Caco-2 (cell line): Measurements from ENCODE around the gene TEX22. TPM values are rescaled to one million over a fixed set of nuclear protein-coding genes. Genes with fewer than 3 reads are reported as not detected.
"Not testable (repeated sequence)": the region's sequence is repeated elsewhere in the genome, so short reads cannot be mapped to it uniquely, and the experiment has no call there.

ENCODE experiments used
- BruUV-seq: library from RNA; stranded (reverse); fragments of 400-500 nt; replicated peaks from 2 replicates; lab custom pipeline; 2021; lab: Mats Ljungman, UMichigan
- CTCF ChIA-PET: fragments of 300-600 bp; sonication (Branson Sonifier 250); formaldehyde crosslinking; loops from one replicate; lab custom pipeline; 2022; ENCODE audit warnings: antibody characterized with exemption; lab: Charles Lee
- POLR2A ChIA-PET: fragments of 300-600 bp; sonication (Branson Sonifier 250); formaldehyde crosslinking; loops from one replicate; lab custom pipeline; 2022; ENCODE audit warnings: antibody characterized with exemption; lab: Charles Lee
- DNase-seq, 2 experiments: peaks; one replicate each; pipeline versions ENCODE4 v3.0.0 to v3.0.0-alpha.2; 2020 to 2022
- H3K27me3 ChIP-seq: replicated peaks from 2 replicates; pipeline ENCODE4 v1.6.0; 2011; ENCODE audit warnings: low read length; ENCODE audit not compliant: control insufficient read depth, insufficient read depth
- H3K36me3 ChIP-seq: 2 replicates; pipeline ENCODE4 v1.5.1; 2011; ENCODE audit warnings: low read length; ENCODE audit not compliant: control insufficient read depth, insufficient read depth
- H3K4me1 ChIP-seq: fragments of 250-450 bp; sonication (Bioruptor Pico); 2 replicates; pipeline ENCODE4 v1.5.1; 2020; ENCODE audit warnings: mild to moderate bottlenecking
- H3K4me3 ChIP-seq: 2 replicates; pipeline ENCODE4 v1.5.1; 2011; ENCODE audit warnings: low read depth, mild to moderate bottlenecking, control low read depth, low read length
- H3K9me3 ChIP-seq: fragments of 250-450 bp; sonication (Bioruptor Pico); 2 replicates; pipeline ENCODE4 v1.5.1; 2020; ENCODE audit warnings: mild to moderate bottlenecking, moderate library complexity
- H3K27ac Mint-ChIP-seq: one replicate; pipeline ENCODE4 v1.8.0; 2022; ENCODE audit warnings: mixed read lengths; ENCODE audit not compliant: unreplicated experiment
- H3K27me3 Mint-ChIP-seq: one replicate; pipeline ENCODE4 v1.8.0; 2022; ENCODE audit warnings: mixed read lengths; ENCODE audit not compliant: insufficient read depth, unreplicated experiment
- H3K36me3 Mint-ChIP-seq: one replicate; pipeline ENCODE4 v1.8.0; 2022; ENCODE audit warnings: mild to moderate bottlenecking, mixed read lengths; ENCODE audit not compliant: insufficient read depth, unreplicated experiment
- H3K4me1 Mint-ChIP-seq: one replicate; pipeline ENCODE4 v1.8.0; 2022; ENCODE audit warnings: low read depth, mixed read lengths; ENCODE audit not compliant: unreplicated experiment
- H3K4me3 Mint-ChIP-seq: one replicate; pipeline ENCODE4 v1.8.0; 2022; ENCODE audit warnings: mild to moderate bottlenecking, moderate library complexity, mixed read lengths; ENCODE audit not compliant: unreplicated experiment
- H3K9me3 Mint-ChIP-seq: one replicate; pipeline ENCODE4 v1.8.0; 2022; ENCODE audit warnings: mixed read lengths; ENCODE audit not compliant: unreplicated experiment
- CTCF ChIP-seq, 2 experiments: fragments of 200-600 bp in 1 of 2; IDR thresholded peaks; 1 replicate in 1 of 2; 2 replicates in 1 of 2; pipeline versions ENCODE4 v1.5.1 to v1.8.0; 2011 to 2022; ENCODE audit warnings: antibody characterized with exemption in 1 of 2, control low read depth in 1 of 2, inconsistent platforms in 1 of 2, low read depth in 1 of 2, low read length in 1 of 2, mild to moderate bottlenecking in 1 of 2, moderate library complexity in 1 of 2; ENCODE audit not compliant: insufficient read depth in 1 of 2, severe bottlenecking in 1 of 2, unreplicated experiment in 1 of 2
- intact Hi-C: fragments of 100-400 bp; cut with micrococcal nuclease; formaldehyde crosslinking; loops from one replicate; pipeline ENCODE4 v1.10.0; 2022; ENCODE audit not compliant: unreplicated experiment
- total RNA-seq: library from RNA; stranded (reverse); gene quantifications from 2 replicates; pipeline ENCODE4 v1.2.3, GENCODE V29; 2022

Gene TEX22
- total RNA-seq, 1 experiment from 2014 or later: 0.86 TPM

DNA sequence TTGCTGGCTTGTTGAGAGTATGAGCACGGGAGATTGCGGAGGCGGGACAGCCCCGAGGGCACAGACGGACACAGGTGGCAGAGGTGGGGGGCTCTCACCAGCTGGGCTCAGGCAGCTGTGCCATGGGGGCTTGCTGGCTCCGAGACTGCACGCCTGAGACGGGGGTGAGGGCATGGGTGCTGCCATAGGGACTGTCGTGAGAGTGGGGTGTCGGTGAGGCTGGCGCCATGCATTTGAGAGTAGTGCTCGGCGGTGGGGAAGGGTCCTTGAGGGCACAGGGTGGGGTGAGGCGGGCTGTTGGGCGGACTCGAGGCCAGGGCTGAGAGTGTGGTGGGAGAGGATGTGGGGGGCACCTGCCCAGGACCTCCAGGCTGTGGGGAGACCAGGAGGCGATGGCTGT lies 40.7 kb upstream of the TEX22 start:
- intact Hi-C loops: no loop called here
- no peaks in the 10 kb centered on the region for H3K27me3 ChIP-seq
- DNase-seq: no peak
- Mint-ChIP-seq H3K9me3 (no peaks in the 10 kb centered on the region), H3K4me3 (no peak overlapping the region), H3K36me3 (peaks cover 15% of the 10 kb centered on the region), H3K27ac (no peak overlapping the region), H3K27me3 (no peaks in the 10 kb centered on the region), H3K4me1 (no peaks in the 10 kb centered on the region)
- ChIA-PET POLR2A (no interaction called here), CTCF (no interaction called here)
- no peak overlapping the region for H3K4me3 ChIP-seq
- TF ChIP-seq CTCF (IDR thresholded peaks at IDR 0.05; ENCODE audit: insufficient read depth in 1 of 2, low read depth in 1 of 2, low read length in 1 of 2, severe bottlenecking in 1 of 2, unreplicated experiment in 1 of 2): no peak
- no peaks in the 10 kb centered on the region for H3K4me1 ChIP-seq
- no TSS peak for BruUV-seq
- no peaks in the 10 kb centered on the region for H3K36me3 ChIP-seq
- H3K9me3 ChIP-seq: no peaks in the 10 kb centered on the region

DNA sequence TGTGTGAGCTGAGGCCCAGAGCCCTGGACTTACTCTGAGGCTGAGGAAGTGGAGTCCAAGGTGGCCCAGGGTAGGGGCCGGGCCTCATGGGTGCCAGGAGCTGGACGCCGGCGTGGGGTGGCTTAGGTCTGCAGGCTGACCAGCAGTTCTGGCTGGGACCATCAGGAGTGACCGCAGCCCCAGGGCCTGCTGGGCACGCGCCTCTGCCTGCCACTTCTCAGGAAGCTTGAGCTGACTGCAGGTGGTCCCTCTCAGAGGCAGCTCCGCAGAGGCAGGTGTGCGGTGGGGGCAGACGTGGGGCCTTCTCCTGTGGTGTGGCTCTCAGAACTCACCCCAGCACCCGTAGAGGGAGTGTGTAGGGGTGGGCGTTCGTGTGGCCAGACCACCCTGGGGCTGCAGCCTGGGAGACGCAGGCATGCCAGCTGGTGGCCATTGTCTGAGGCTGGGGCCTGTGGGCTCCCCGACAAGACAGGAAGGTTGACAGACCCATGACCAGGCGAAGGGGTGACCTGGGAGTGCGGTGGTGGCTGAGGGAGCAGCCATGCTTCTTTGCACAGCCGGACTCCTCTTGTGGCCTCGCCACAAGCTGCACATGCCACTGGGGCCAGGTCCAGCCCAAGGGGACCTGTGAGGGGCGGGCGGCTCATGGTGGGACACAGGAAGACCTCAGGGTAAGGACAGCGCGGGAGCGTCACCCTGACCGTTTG lies 40.0 kb upstream of the TEX22 start:
- H3K9me3 ChIP-seq: no peaks in the 10 kb centered on the region
- Mint-ChIP-seq H3K36me3 (peaks cover 15% of the 10 kb centered on the region), H3K4me3 (no peak overlapping the region), H3K4me1 (no peaks in the 10 kb centered on the region), H3K27me3 (no peaks in the 10 kb centered on the region), H3K27ac (no peak overlapping the region), H3K9me3 (no peaks in the 10 kb centered on the region)
- no peak for DNase-seq
- no TSS peak for BruUV-seq
- ChIA-PET CTCF (no interaction called here), POLR2A (no interaction called here)
- H3K4me3 ChIP-seq: no peak overlapping the region
- intact Hi-C loops: no loop called here
- H3K27me3 ChIP-seq: no peaks in the 10 kb centered on the region
- no peak for TF ChIP-seq CTCF (IDR thresholded peaks at IDR 0.05; ENCODE audit: insufficient read depth in 1 of 2, low read depth in 1 of 2, low read length in 1 of 2, severe bottlenecking in 1 of 2, unreplicated experiment in 1 of 2)
- no peaks in the 10 kb centered on the region for H3K4me1 ChIP-seq
- H3K36me3 ChIP-seq: no peaks in the 10 kb centered on the region

- Mint-ChIP-seq H3K4me1 (no peaks in the 10 kb centered on the region), H3K4me3 (no peak overlapping the region), H3K27ac (no peak overlapping the region), H3K36me3 (peaks cover 22% of the 10 kb centered on the region), H3K27me3 (no peaks in the 10 kb centered on the region), H3K9me3 (no peaks in the 10 kb centered on the region)
- Histone ChIP-seq H3K27me3 (no peaks in the 10 kb centered on the region), H3K9me3 (no peaks in the 10 kb centered on the region), H3K4me1 (no peaks in the 10 kb centered on the region), H3K4me3 (no peak overlapping the region), H3K36me3 (no peaks in the 10 kb centered on the region)
- ChIA-PET POLR2A (no interaction called here), CTCF (no interaction called here)
- no peak for DNase-seq
- no TSS peak for BruUV-seq
- intact Hi-C loops: no loop called here
- TF ChIP-seq CTCF (IDR thresholded peaks at IDR 0.05; ENCODE audit: insufficient read depth in 1 of 2, low read depth in 1 of 2, low read length in 1 of 2, severe bottlenecking in 1 of 2, unreplicated experiment in 1 of 2): no peak
Observed at GRCh38 chr14:105358943-105359342, 39.4 kb upstream of the TEX22 start.

DNA sequence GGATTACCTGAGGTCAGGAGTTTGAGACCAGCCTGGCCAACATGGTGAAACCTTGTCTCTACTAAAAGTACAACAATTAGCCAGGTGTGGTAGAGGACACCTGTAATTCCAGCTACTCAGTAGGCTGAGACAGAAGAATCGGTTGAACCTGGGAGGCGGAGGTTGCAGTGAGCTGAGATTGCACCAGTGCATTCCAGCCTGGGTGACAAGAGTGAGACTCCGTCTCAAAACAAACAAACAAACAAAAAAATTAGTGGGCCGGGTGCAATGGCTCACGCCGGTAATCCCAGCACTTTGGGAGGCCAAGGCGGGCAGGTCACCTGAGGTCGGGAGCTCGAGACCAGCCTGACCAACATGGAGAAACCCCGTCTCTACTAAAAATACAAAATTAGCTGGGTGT lies 36.9 kb upstream of the TEX22 start:
- H3K27me3 Mint-ChIP-seq, H3K4me1 Mint-ChIP-seq, CTCF ChIA-PET, H3K4me1 ChIP-seq, H3K9me3 ChIP-seq, BruUV-seq, POLR2A ChIA-PET, DNase-seq, H3K4me3 Mint-ChIP-seq, H3K9me3 Mint-ChIP-seq, H3K27me3 ChIP-seq, intact Hi-C loops, H3K36me3 ChIP-seq, H3K4me3 ChIP-seq, H3K27ac Mint-ChIP-seq: not testable (repeated sequence)
- H3K36me3 Mint-ChIP-seq: peaks cover 21% of the 10 kb centered on the region
